Stimulated activated CD8-positive, alpha-beta memory T cell treated with anti-CD3 and anti-CD28 coated beads, Interleukin-4, amount 100 ng/mL, for 24 hours (primary cell): ENCODE data around the gene RARB.

Experiments
- DNase-seq: peaks from one replicate; pipeline ENCODE4 v3.0.0-alpha.2; 2020; ENCODE audit warnings: low read depth

The RARB gene

GRCh38 chr3:25578059-25578458, 150.0 kb downstream of the RARB start:
- no peak for DNase-seq

DNA sequence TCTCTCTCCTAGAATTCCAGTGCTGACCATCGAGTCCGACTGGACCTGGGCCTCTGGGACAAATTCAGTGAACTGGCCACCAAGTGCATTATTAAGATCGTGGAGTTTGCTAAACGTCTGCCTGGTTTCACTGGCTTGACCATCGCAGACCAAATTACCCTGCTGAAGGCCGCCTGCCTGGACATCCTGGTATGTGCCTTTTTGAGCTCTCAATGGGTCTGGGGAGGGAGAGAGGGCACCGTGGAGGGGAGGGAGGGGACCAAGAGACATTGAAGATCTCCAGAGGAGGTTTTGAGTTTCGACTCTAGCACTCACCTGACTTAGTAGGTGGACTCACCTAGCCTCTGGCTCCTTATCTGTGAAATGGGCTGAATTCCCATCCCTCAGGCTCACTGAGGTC, 152.5 kb downstream of the RARB start:
- DNase-seq: no peak

DNA sequence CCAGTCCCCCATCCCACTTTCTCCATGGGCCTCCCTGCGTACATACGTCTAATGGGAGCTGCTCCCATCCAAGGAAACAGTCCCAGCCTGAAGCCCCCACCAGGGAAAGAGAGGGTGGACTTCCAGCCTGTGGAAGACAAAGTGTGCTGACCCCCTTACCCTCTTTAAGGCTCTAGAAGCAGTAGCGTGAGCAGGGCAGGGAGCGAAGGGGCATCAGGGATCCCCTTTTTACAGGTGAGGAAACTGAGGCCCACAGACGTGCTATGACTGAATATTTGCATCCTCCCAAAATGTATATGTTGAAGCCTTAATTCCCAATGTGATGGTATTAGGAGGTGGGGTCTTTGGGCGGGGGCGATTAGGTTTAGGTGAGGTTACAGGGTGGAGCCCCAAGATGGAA, 153.3 kb downstream of the RARB start:
- no peak for DNase-seq

GRCh38 chr3:25581823-25582222, 153.8 kb downstream of the RARB start:
- DNase-seq: no peak

DNA sequence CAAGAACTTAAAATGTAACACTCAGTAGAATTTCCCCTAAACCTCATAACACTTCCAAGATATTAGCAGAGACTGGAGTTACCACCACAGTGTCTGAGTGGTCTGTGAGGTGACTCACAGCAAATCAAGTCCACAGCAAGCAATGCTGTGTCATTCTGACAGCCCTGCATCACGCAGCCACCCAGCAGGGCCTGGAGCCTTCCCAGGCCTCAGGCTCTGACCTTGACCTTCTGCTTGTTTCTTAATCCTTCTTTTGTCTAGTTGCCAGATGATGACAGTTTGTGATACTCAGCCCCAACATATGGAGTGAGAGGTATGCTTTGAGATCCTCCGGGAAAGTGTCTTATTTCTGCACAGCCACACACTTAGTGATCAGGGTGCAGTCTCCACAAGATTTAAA, 154.2 kb downstream of the RARB start:
- no peak for DNase-seq

GRCh38 chr3:25583343-25583742, 155.3 kb downstream of the RARB start:
- DNase-seq: no peak

GRCh38 chr3:25584011-25584789, 156.1 kb downstream of the RARB start:
- no peak for DNase-seq

GRCh38 chr3:25585361-25586166, 157.5 kb downstream of the RARB start:
- no peak for DNase-seq

- DNase-seq: no peak
These were observed 158.1 kb downstream of the RARB start for GRCh38 chr3:25586167-25586505.

DNA sequence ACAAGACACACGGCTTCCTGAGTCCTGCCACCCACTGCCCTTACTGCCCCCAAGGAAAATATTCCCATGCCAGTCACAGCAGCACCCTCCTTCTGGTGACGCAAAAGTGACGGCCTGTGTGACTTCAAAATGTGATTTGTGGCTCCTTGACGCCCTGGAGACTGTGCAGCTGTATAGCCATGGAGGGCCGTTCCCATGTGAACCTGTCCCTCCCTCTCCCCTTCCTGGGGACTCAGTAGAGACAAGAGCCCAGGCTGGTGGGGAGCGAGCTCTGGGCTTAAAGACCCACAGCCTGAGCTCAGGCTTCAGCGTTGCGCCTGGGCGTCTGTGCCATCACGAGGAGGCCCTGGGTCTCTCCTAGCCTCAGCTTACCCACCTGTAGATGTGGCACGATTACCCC, 158.5 kb downstream of the RARB start:
- DNase-seq: no peak

GRCh38 chr3:25587094-25587493, 159.0 kb downstream of the RARB start:
- DNase-seq: no peak

- DNase-seq: no peak
These were observed 159.5 kb downstream of the RARB start for GRCh38 chr3:25587526-25587925.

GRCh38 chr3:25587975-25588374, 159.9 kb downstream of the RARB start:
- DNase-seq: no peak

- no peak for DNase-seq
These were observed 160.5 kb downstream of the RARB start for GRCh38 chr3:25588441-25589103.

GRCh38 chr3:25589104-25589782, 161.2 kb downstream of the RARB start:
- no peak for DNase-seq

GRCh38 chr3:25589783-25590258, 161.8 kb downstream of the RARB start:
- DNase-seq: no peak

DNA sequence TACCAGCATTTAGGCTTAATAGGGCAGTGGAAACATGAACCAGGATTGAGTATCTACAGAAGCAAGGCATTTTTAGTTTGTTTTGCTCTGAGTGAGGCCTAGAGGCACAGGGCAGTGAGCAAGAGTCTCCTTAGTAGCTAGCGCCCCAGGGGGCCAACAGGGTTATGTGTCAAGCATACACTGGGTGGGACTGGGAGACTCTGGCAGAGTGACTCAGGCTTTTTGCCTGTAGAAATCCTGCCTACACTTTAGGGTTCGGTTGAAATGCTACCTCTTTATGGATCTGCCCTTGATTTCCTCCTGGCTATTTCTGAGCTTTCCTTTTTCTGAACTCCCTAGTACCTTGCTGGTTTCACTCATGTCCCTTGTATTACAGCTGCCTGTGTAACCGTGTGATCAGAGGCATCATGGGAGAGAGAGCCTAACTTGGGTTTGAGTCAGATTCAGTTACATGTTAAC, 164.5 kb downstream of the RARB start:
- no peak for DNase-seq

- DNase-seq: no peak
These were observed 164.9 kb downstream of the RARB start for GRCh38 chr3:25593001-25593400.

GRCh38 chr3:25594007-25594502, 166.0 kb downstream of the RARB start:
- DNase-seq: no peak

GRCh38 chr3:25597535-25598101, 169.6 kb downstream of the RARB start:
- no peak for DNase-seq

DNA sequence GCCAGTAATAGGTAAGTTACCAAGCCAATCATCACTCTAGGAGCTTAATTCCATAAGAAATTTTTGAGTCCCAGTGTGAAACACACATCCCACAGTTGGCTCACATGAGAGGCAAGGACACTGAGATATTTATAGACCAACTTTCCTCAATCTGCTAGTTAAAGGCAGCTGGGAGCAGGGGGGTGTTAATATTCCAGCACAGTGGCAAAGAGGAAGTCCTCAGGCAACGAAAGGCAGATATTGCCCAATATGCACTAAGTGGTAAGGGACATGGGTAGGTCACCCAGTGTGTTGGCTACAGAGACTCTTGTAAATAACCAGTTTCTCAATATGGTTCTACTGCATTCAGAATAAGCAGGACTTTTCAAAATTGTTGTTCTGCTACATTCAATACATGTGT, 175.6 kb downstream of the RARB start:
- DNase-seq: no peak
